GM19099 (cell line): ENCODE measurements around the gene SMC4.

Experiments
- POLR2A ChIP-seq: IDR thresholded peaks from 3 replicates; pipeline ENCODE4 v1.6.1; 2011; ENCODE audit warnings: low read depth; ENCODE audit not compliant: insufficient read length; ENCODE audit errors: extremely low read depth

The SMC4 gene

GRCh38 chr3:160399125-160400029 is at the start of gene SMC4, which contains the start of gene IFT80:
Gene SMC4 (plus strand): TSS chr3:160399650. CDS start chr3:160400827, 1,177 bp downstream.
Gene IFT80 (minus strand): TSS chr3:160399225. CDS start chr3:160384600, 14,625 bp downstream.
- peak; percentile 85 for TF ChIP-seq POLR2A

GRCh38 chr3:160355826-160356225 is 43.6 kb upstream of the SMC4 start:
- no peak for TF ChIP-seq POLR2A

- no peak for TF ChIP-seq POLR2A
These were observed 33.5 kb upstream of the SMC4 start for GRCh38 chr3:160365869-160366522.

GRCh38 chr3:160368804-160369203 is 30.6 kb upstream of the SMC4 start:
- no peak for TF ChIP-seq POLR2A

GRCh38 chr3:160369784-160370183 is 29.7 kb upstream of the SMC4 start:
- TF ChIP-seq POLR2A, result no peak

- no peak for TF ChIP-seq POLR2A
These were observed 28.2 kb upstream of the SMC4 start for GRCh38 chr3:160370987-160371857.

GRCh38 chr3:160372780-160373179 is 26.7 kb upstream of the SMC4 start:
- TF ChIP-seq POLR2A, result no peak

GRCh38 chr3:160373655-160374054 is 25.8 kb upstream of the SMC4 start:
- no peak for TF ChIP-seq POLR2A

GRCh38 chr3:160374472-160374871 is 25.0 kb upstream of the SMC4 start:
- no peak for TF ChIP-seq POLR2A

- TF ChIP-seq POLR2A, result no peak
These were observed 24.5 kb upstream of the SMC4 start for GRCh38 chr3:160374925-160375324.

GRCh38 chr3:160376681-160377080 is 22.8 kb upstream of the SMC4 start:
- TF ChIP-seq POLR2A, result no peak

- no peak for TF ChIP-seq POLR2A
These were observed 20.9 kb upstream of the SMC4 start for GRCh38 chr3:160378331-160379109.

GRCh38 chr3:160379628-160380214 is 19.7 kb upstream of the SMC4 start:
- TF ChIP-seq POLR2A, result no peak

GRCh38 chr3:160381470-160381869 is 18.0 kb upstream of the SMC4 start:
- TF ChIP-seq POLR2A, result no peak
